GM19397 (cell line): ENCODE measurements around the gene NEDD4L.
"Not testable (repeated sequence)": the region's sequence is repeated elsewhere in the genome, so short reads cannot be mapped to it uniquely, and the experiment has no call there.

ENCODE experiments used
- ATAC-seq: cut with Tn5 transposase; IDR thresholded peaks from one replicate; pipeline ENCODE4 v1.9.1; 2021; ENCODE audit warnings: mild to moderate bottlenecking, moderate library complexity; ENCODE audit not compliant: unreplicated experiment

NEDD4L gene

DNA sequence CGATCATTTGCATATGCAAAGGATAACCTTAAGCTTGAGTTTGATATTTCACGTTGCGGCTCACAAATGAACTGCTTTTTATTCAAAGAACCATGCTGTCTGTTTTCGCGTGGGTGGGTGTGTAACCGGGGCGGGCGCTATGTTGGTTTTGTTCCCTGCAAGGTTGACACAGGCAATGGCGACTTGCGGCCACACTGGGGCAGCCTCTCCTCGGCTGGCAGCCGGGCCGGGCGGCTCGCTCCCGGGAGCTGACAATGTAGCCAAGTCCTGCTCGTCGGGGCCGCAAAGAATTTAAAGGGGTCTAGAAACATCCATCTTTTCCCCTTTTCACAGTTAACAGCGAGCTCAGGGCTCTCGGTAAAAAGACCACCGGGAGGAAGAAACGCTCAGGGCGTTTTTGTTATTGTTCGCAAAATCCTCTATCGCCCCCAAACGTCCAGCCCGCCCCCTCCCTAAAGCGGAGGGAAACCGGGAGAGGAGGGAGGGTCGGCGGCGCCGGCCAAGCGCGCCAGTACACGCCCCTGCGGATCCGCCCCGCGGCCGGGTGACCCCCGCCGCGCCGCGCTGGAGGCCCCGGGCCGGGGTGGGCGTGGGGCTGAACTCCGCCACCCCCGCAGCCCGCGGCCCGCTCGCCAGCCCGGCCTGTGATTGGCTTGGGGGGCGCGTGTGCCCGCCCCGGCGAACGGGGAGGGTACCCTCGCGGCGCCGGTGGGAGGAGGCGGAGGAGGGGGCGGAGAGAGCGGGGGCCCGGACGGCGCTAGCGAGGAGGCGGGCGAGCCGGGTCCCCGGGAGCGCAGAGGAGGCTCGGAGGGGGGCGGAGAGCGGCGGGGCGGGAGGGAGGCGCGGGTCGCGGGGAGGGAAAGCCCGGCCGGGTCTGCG, at the start of gene NEDD4L:
Gene NEDD4L (plus strand): TSS at position 736 of the 879 bp plus-strand sequence. CDS start 435 bp downstream, outside the sequence.
- peak; percentile 73 for ATAC-seq

- ATAC-seq: no peak
Measured at GRCh38 chr18:57995331-57995730, 48.7 kb upstream of the NEDD4L start.

- ATAC-seq: not testable (repeated sequence)
Measured at GRCh38 chr18:57996894-57997293, 47.1 kb upstream of the NEDD4L start.

GRCh38 chr18:57997820-57998219, 46.2 kb upstream of the NEDD4L start:
- ATAC-seq: no peak

DNA sequence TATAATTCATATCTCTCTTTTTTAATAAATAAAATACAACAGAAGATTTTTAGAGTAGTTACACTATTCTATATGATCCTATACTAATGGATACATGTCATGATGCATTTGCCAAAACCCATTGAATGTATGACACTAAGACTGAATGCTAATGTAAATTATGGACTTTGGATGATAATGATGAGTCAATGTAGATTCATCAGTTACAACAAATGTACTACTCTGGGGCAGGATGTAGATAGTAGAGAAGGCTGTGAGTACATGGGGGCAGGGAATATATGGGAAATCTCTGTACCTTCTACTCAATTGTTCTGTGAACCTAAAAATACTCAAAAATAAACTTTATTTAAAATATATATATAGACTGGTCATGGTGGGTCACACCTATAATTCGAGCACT, 45.6 kb upstream of the NEDD4L start:
- no peak for ATAC-seq

GRCh38 chr18:58004317-58004716, 39.7 kb upstream of the NEDD4L start:
- no peak for ATAC-seq

GRCh38 chr18:58005011-58005410, 39.0 kb upstream of the NEDD4L start:
- no peak for ATAC-seq

GRCh38 chr18:58005885-58006523, 38.0 kb upstream of the NEDD4L start:
- ATAC-seq: no peak

GRCh38 chr18:58009166-58009565, 34.9 kb upstream of the NEDD4L start:
- ATAC-seq: no peak

- no peak for ATAC-seq
Measured at GRCh38 chr18:58010265-58010664, 33.8 kb upstream of the NEDD4L start.

DNA sequence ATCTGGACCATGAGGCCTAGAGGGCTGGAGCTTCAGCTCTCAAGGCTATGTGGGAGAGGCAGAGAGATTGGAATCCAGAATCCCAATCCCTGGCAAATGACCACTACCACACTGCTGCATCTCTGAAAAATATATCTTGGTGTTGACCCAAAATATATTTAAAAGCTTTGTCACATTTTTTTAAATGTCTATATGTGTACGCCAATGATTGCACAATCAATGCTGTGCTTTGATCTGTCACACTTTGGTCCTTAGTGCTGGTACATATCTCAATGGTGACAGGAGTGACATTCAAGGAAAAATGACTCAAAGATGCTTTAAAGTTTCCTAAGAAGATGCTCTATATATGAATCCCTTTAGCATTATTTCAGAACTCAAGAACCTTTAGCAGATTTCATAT, 31.7 kb upstream of the NEDD4L start:
- no peak for ATAC-seq

DNA sequence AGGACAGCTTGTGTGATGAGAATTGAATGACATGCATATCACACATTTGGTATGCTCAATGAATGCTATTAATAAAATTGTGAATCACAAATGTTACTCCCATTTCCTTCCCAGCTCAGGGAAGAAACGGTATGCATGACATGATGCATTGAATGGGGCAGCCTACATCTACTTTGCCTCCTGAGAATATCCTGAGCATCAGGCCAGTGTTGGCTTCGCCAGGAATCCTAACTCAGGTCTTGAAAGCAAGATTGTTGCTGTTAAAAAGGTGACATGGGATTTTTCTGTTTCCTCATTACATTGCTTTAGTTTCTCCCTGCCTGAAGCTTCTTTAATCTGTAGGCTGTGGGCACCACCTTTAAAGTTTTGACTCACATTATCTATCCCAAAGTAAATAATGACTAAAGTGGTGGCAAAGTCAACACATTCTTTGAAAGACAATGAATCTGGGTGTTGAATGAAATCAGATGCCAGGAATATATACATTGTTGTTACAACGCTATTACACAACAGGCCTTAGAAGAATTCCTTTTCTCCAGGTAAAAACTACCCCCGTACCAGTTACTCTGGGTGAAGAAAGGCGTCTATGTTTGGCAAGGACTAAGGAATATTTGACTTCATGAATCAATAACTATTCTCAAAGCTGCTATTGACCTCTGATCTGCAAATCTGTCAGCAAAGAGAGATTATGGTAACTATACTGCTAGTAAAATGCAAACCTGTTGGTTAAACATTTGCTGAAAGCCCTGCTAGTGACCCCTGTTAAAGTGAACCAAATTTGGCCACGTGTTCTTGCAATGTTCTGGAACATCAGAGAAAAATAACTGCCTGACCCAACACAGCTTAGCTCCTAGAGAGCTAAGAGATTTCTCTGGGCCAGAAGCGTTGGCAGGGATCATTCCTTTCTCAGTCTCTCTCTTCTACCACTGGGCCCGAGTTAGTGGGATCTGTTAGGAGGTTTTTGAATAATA, 30.5 kb upstream of the NEDD4L start:
- ATAC-seq: no peak

DNA sequence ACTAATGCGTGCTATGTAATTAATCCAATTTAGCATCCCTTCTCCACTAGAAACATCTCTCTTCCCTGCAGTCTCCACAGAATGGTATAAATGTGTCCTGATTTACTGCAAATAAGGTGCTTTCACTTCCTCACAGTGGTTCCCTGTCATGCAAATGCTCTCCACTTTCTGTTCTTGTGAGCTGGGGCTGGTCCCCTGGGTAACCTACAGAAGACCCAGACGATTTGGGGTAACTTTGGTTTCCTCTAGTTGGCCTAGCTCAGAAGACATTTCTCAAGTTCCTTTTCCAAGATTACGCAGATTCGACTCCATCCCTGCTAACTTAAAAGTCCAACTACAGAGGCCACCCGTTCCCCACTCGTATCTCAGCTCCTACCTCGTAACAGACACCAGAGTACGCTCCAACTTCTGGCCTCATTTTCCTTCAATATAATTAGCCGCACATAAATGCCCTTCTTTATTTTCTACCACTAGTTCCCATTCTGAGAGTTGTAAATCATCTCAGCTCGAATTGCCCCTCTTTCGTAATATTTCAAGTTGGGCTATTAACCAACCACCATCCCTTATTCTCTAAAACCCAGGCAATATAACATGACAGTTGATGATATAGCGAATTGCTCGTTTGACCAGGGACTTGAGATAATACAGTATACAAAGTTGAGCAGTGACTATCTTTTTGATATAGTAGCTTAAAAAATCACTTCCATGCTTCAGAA, 28.8 kb upstream of the NEDD4L start:
- peak; percentile 97 for ATAC-seq

DNA sequence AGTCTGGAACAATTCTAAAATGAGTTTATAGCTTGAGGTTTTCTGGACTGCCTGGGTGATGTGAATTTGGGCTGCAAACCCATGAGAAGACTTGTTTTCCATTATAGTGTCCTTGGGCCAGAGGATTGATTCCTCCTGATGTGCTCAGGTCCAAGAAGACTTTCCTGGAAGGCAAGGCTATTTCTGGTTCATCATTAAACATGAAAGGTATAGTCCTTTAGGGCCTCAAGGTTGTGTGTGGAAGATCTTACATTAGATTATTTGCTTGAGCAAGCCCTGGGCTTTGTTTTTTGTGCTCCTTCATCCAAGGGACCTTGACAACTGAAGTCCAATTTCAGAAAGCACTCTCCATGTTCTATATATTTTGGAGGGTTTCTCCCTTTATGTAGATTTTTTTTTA, 26.8 kb upstream of the NEDD4L start:
- ATAC-seq: no peak

DNA sequence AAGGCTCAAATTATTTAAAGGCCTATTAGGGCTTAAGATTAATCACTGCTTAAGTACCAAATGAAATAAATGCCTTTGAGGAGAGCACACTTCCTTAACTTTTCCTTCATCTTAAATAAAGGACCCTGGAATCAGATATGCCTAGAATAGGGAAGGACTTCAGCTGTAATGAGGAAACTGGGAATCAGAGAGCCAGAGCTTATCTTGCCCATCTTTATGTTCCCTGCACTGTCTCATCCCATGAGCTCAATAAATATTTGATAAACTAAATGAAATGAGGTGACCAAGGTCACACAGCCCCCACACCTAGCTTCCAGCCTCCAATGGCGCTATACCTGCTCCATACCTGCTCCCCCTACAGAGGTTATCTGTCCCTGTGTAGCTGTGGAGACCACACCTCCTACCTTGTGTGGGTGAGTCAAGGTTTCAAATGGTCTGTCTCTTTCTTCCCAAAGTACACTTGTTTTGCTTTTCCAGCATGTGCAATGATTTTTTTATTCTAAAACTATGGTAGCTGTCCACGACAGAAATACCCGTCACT, 23.4 kb upstream of the NEDD4L start:
- ATAC-seq: no peak

- no peak for ATAC-seq
Measured at GRCh38 chr18:58021504-58021903, 22.5 kb upstream of the NEDD4L start.

GRCh38 chr18:58023108-58023507, 20.9 kb upstream of the NEDD4L start:
- no peak for ATAC-seq

DNA sequence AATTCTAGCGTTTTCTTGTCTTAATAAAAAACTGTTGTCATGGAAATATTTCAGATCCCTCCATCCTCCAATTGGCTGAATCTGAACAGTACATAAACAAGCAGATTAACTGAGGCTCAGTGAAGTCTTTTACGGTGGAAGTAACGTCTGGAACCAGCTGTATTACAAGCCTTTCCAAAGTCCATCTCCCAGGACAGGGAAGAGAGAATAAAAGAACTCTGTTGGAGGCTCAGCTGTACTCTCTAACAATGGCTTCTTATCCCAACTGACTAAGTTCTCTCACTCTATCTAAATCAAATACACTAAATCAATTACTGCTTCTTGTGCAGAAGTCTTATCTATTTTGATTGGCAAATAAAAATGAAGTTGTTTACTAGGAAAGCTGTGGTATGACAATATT, 19.9 kb upstream of the NEDD4L start:
- ATAC-seq: no peak

GRCh38 chr18:58025205-58025604, 18.8 kb upstream of the NEDD4L start:
- ATAC-seq: no peak

GRCh38 chr18:58025733-58026132, 18.3 kb upstream of the NEDD4L start:
- ATAC-seq: no peak
